CD4-positive, alpha-beta T cell (primary cell): ENCODE results near the gene CPNE1. TPM values are rescaled to one million over a fixed set of nuclear protein-coding genes. Genes with fewer than 3 reads are reported as not detected.
A peak's percentile ranks its signal among the peaks of the same experiment; 100 is the strongest.

Source experiments
- ATAC-seq: fragments of 200-7000 bp; cut with Tn5 transposase; one replicate; pipeline ENCODE4 v1.10.0; 2022; ENCODE audit warnings: mild to moderate bottlenecking; ENCODE audit not compliant: poor library complexity
- CTCF ChIA-PET: fragments of 350-600 bp; sonication (Branson Sonifier 250); formaldehyde crosslinking; loops from one replicate; lab custom pipeline; 2021; ENCODE audit warnings: antibody characterized with exemption, inconsistent platforms; lab: Charles Lee
- POLR2A ChIA-PET: fragments of 350-600 bp; sonication (Branson Sonifier 250); formaldehyde crosslinking; loops from one replicate; lab custom pipeline; 2021; ENCODE audit warnings: antibody characterized with exemption, inconsistent platforms; lab: Charles Lee
- DNase-seq, 14 experiments: peaks; one replicate each; pipeline ENCODE4 v3.0.0-alpha.2; 2013 to 2020; ENCODE audit warnings: mixed read lengths in 2 of 14
- H3K27ac ChIP-seq, 2 donors: one replicate each; pipeline versions ENCODE4 v1.5.1 to v1.7.0; 2013; ENCODE audit warnings: low read length in 2 of 2, low read depth in 1 of 2, mild to moderate bottlenecking in 1 of 2
- H3K27me3 ChIP-seq, 2 experiments: 1 replicate in 1 of 2; 2 replicates in 1 of 2; pipeline versions ENCODE4 v1.6.1 to v1.7.0; 2013; ENCODE audit warnings: low read length in 2 of 2, control low read depth in 1 of 2, mild to moderate bottlenecking in 1 of 2, moderate library complexity in 1 of 2; ENCODE audit not compliant: insufficient read depth in 2 of 2, control insufficient read depth in 1 of 2
- H3K36me3 ChIP-seq: one replicate; pipeline ENCODE4 v1.6.1; 2013; ENCODE audit warnings: low read length, control low read depth; ENCODE audit not compliant: insufficient read depth
- H3K4me1 ChIP-seq: one replicate; pipeline ENCODE4 v1.6.1; 2013; ENCODE audit warnings: low read length, control low read depth; ENCODE audit not compliant: insufficient read depth
- H3K4me3 ChIP-seq: one replicate; pipeline ENCODE4 v1.5.1; 2013; ENCODE audit warnings: mild to moderate bottlenecking, low read length, moderate library complexity
- H3K9me3 ChIP-seq, 2 experiments: 1 replicate in 1 of 2; 2 replicates in 1 of 2; pipeline versions ENCODE4 v1.6.1 to v1.7.0; 2013; ENCODE audit warnings: low read length in 2 of 2, mild to moderate bottlenecking in 2 of 2, control low read depth in 1 of 2, moderate library complexity in 1 of 2; ENCODE audit not compliant: control insufficient read depth in 1 of 2, insufficient read depth in 1 of 2
- H3K27ac Mint-ChIP-seq: one replicate; pipeline ENCODE4 v1.8.0; 2020; ENCODE audit warnings: mixed read lengths
- H3K27me3 Mint-ChIP-seq: one replicate; pipeline ENCODE4 v1.8.0; 2021; ENCODE audit warnings: mixed read lengths
- H3K36me3 Mint-ChIP-seq: one replicate; pipeline ENCODE4 v1.8.0; 2021; ENCODE audit warnings: low read depth, mixed read lengths
- H3K4me1 Mint-ChIP-seq: one replicate; pipeline ENCODE4 v1.8.0; 2021; ENCODE audit warnings: low read depth, mixed read lengths
- H3K4me3 Mint-ChIP-seq: one replicate; pipeline ENCODE4 v1.8.0; 2020; ENCODE audit warnings: mild to moderate bottlenecking, mixed read lengths
- H3K9me3 Mint-ChIP-seq: one replicate; pipeline ENCODE4 v1.8.0; 2020; ENCODE audit warnings: mixed read lengths
- intact Hi-C, 2 experiments: fragments of 100-400 bp; cut with DNase I in 1 of 2; cut with micrococcal nuclease in 1 of 2; formaldehyde crosslinking; loops; one replicate each; pipeline versions ENCODE4 v1.15.1 to v1.9.0; 2023 to 2025; cut with DNase I, micrococcal nuclease
- total RNA-seq, 174 experiments: library from RNA in 2 of 174; stranded (reverse) in 2 of 174; gene quantifications; one replicate each; pipeline ENCODE4 v1.2.3 and lab custom pipeline; 2021 to 2026
- TF ChIP-seq, protein P1 (sequence below): fragments of 200-600 bp; IDR thresholded peaks from one replicate; pipeline ENCODE4 v1.8.0; 2022; ENCODE audit warnings: antibody characterized with exemption, mild to moderate bottlenecking

Gene CPNE1
- total RNA-seq, 2 experiments from 2014 or later = 146 to 153 TPM

DNA sequence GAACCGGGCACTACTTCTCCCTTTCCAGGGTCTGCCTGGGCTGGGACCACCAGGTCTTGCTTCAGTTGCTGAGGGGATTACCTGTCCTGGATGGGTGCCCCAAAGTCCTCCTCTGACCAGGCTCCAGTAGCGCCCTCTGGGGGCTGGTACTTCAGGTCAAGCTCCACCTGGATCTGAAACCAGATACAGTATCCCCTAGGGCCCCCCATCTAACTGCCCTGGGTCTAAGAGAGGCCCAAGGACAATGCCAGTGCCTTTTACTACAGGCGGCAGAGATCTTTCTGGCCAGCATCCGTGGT is 60.3 kb downstream of the CPNE1 start:
- ChIA-PET POLR2A (interaction anchor here (1.0 to 2.1 kb wide), 5 partner anchors 11 to 350 kb away, joined by 3 to 9 read pairs (median 3); partner anchors contain the start of genes SCAND1 and SPAG4), CTCF (interaction anchor here (1.0 to 1.6 kb wide), 3 partner anchors 9 to 15 kb away, joined by 3 to 6 read pairs (median 6); partner anchors contain the start of gene SPAG4)
- TF ChIP-seq, protein P1, sequence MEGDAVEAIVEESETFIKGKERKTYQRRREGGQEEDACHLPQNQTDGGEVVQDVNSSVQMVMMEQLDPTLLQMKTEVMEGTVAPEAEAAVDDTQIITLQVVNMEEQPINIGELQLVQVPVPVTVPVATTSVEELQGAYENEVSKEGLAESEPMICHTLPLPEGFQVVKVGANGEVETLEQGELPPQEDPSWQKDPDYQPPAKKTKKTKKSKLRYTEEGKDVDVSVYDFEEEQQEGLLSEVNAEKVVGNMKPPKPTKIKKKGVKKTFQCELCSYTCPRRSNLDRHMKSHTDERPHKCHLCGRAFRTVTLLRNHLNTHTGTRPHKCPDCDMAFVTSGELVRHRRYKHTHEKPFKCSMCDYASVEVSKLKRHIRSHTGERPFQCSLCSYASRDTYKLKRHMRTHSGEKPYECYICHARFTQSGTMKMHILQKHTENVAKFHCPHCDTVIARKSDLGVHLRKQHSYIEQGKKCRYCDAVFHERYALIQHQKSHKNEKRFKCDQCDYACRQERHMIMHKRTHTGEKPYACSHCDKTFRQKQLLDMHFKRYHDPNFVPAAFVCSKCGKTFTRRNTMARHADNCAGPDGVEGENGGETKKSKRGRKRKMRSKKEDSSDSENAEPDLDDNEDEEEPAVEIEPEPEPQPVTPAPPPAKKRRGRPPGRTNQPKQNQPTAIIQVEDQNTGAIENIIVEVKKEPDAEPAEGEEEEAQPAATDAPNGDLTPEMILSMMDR = peak; percentile 19
- Histone ChIP-seq H3K9me3 (no peaks in the 10 kb centered on the region), H3K27me3 (peaks cover 9 to 15% of the 10 kb centered on the region in 2 experiments), H3K4me3 (no peak overlapping the region), H3K27ac (no peak overlapping the region), H3K36me3 (no peaks in the 10 kb centered on the region), H3K4me1 (peaks cover 19% of the 10 kb centered on the region)
- no peak overlapping the region for H3K27ac Mint-ChIP-seq
- no peak for ATAC-seq
- H3K36me3 Mint-ChIP-seq = no peaks in the 10 kb centered on the region
- peaks cover 18% of the 10 kb centered on the region for H3K27me3 Mint-ChIP-seq
- H3K4me3 Mint-ChIP-seq = no peak overlapping the region
- peaks cover 14% of the 10 kb centered on the region for H3K4me1 Mint-ChIP-seq
- no peaks in the 10 kb centered on the region for H3K9me3 Mint-ChIP-seq
- intact Hi-C loops = loop anchor here (1.0 to 10.0 kb wide), 5 partner anchors 58 to 280 kb away; partner anchors contain the start of genes CPNE1 (in 2 of the 2) and RBM12 (in 2 of the 2)
- DNase-seq = peak in 3 of 14 experiments; percentile 27 to 40 (median 38)

DNA sequence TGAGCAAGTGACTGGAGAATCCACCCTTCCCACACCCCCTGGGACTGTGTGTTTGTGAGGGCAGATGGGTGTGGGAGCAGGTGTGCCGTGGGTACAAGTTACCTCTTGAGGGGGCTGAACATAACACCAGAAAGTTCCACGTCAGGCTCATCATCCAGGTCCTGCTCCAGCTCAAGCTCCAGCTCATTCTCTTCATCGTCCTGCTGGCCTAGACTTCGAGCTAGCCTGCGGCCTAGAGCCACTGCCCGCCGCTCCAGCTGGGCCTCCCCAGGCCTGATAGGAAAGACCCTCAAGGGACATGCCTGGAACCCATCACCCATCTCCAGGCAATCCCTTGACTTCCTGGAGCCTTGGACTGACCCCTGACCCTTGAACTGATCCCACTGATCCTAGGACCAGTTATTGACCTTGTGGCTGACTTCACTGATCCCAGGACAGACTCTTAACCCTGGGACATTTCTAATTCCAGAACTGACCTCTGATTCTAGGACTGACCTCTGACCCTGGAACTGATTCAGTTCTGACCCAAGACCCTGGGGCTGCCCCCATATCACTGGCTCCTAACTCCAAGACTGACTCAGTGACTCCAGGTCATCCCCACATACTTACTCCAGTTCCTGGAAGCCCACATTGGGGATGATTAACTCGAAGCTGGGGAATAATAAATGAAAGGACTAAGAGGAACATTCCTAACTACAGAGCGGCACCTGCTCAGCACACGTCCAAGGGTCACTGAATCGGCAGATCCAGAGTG is 60.8 kb downstream of the CPNE1 start:
- DNase-seq = no peak
- CTCF ChIA-PET = interaction anchor here (1.0 to 4.0 kb wide), 4 partner anchors 10 to 16 kb away, joined by 3 to 27 read pairs (median 6); partner anchors contain the start of gene SPAG4
- Histone ChIP-seq H3K9me3 (no peaks in the 10 kb centered on the region), H3K27me3 (peaks cover 9 to 15% of the 10 kb centered on the region in 2 experiments), H3K27ac (no peak overlapping the region), H3K36me3 (no peaks in the 10 kb centered on the region), H3K4me1 (peaks cover 19% of the 10 kb centered on the region), H3K4me3 (no peak overlapping the region)
- H3K36me3 Mint-ChIP-seq = no peaks in the 10 kb centered on the region
- TF ChIP-seq, protein P1 = no peak
- peaks cover 18% of the 10 kb centered on the region for H3K27me3 Mint-ChIP-seq
- peak overlapping the region; percentile 40 for H3K4me3 Mint-ChIP-seq
- POLR2A ChIA-PET = interaction anchor here (1.0 to 1.8 kb wide), 4 partner anchors 12 to 350 kb away, joined by 3 to 7 read pairs (median 4); partner anchors contain the start of genes NFS1, ROMO1, SCAND1 and SPAG4
- no peak for ATAC-seq
- H3K27ac Mint-ChIP-seq = no peak overlapping the region
- peaks cover 14% of the 10 kb centered on the region for H3K4me1 Mint-ChIP-seq
- H3K9me3 Mint-ChIP-seq = no peaks in the 10 kb centered on the region
- intact Hi-C loops = loop anchor here (1.0 to 10.0 kb wide), 5 partner anchors 58 to 281 kb away; partner anchors contain the start of genes CPNE1 (in 2 of the 2) and RBM12 (in 2 of the 2)

DNA sequence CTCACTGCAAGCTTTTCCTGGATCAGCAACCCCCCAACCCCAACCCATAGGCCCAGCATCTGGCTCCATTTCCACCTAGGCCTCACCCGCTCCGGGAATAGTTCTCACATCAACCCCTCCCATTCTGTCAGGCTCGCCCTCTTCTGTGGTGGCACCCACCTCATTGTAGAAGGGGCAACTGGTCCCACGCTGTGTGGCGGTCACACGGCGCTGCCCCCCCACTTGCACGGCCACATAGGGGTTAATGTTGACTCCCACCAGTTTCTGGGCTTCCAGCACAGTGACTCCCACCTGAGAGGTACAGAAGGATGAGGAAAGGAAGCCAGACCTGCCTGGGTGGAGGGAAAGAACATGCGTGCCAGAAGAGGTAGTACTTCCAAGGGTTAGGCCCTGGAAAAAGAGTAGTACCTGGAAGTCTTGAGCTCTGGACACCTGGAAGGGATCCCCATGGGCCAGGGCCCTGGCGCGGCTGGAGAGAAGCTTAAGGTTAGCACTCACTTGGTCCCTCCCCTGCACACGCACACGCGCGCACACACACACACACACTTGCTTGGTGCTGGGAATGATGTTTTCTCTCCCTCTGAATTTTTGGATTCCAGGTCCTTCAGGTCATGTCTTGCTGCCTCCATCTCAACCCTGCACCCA is 61.7 kb downstream of the CPNE1 start:
- peak overlapping the region; percentile 63 for H3K4me3 Mint-ChIP-seq
- TF ChIP-seq, protein P1 = no peak
- Histone ChIP-seq H3K4me3 (no peak overlapping the region), H3K27me3 (peaks cover 9 to 15% of the 10 kb centered on the region in 2 experiments), H3K36me3 (no peaks in the 10 kb centered on the region), H3K27ac (no peak overlapping the region), H3K4me1 (peaks cover 19% of the 10 kb centered on the region), H3K9me3 (no peaks in the 10 kb centered on the region)
- no peak overlapping the region for H3K27ac Mint-ChIP-seq
- no peak for ATAC-seq
- H3K4me1 Mint-ChIP-seq = peaks cover 14% of the 10 kb centered on the region
- intact Hi-C loops = loop anchor here (5.0 to 10.0 kb wide), 4 partner anchors 59 to 282 kb away; partner anchors contain the start of genes CPNE1 (in 2 of the 2) and RBM12 (in 2 of the 2)
- CTCF ChIA-PET = interaction anchor here (0.6 to 4.0 kb wide), 3 partner anchors 13 to 45 kb away, joined by 3 to 27 read pairs (median 4); partner anchors contain the start of gene SPAG4
- H3K9me3 Mint-ChIP-seq = no peaks in the 10 kb centered on the region
- POLR2A ChIA-PET = interaction anchor here (1.2 to 1.8 kb wide), 3 partner anchors 13 to 351 kb away, joined by 3 to 7 read pairs (median 4); partner anchors contain the start of genes NFS1, ROMO1, SCAND1 and SPAG4
- DNase-seq = no peak
- H3K36me3 Mint-ChIP-seq = no peaks in the 10 kb centered on the region
- H3K27me3 Mint-ChIP-seq = peaks cover 18% of the 10 kb centered on the region
